H9 (cell line): ENCODE results near the gene EPAS1. TPM values are rescaled to one million over a fixed set of nuclear protein-coding genes. Genes with fewer than 3 reads are reported as not detected.

Experiments
- DNase-seq: peaks from one replicate; pipeline ENCODE4 v3.0.0-alpha.2; 2017
- H2AFZ ChIP-seq: one replicate; pipeline ENCODE4 v1.6.1; 2013; ENCODE audit warnings: mild to moderate bottlenecking, low read length, control low read depth, moderate library complexity
- H2AK5ac ChIP-seq: 2 replicates; pipeline ENCODE4 v1.6.1; 2013; ENCODE audit warnings: low read length, control low read depth, mixed read lengths; ENCODE audit not compliant: insufficient read length
- H2BK120ac ChIP-seq: one replicate; pipeline ENCODE4 v1.6.1; 2013; ENCODE audit warnings: low read depth, mild to moderate bottlenecking, low read length, control low read depth, inconsistent platforms; ENCODE audit not compliant: poor library complexity, severe bottlenecking
- H2BK12ac ChIP-seq: 2 replicates; pipeline ENCODE4 v1.6.1; 2013; ENCODE audit warnings: low read length, control low read depth, mixed read lengths, low read depth; ENCODE audit not compliant: insufficient read length
- H2BK15ac ChIP-seq: 2 replicates; pipeline ENCODE4 v1.6.1; 2013; ENCODE audit warnings: low read depth, low read length, control low read depth
- H2BK20ac ChIP-seq: one replicate; pipeline ENCODE4 v1.6.1; 2013; ENCODE audit warnings: low read depth, mild to moderate bottlenecking, low read length, control low read depth, inconsistent platforms; ENCODE audit not compliant: poor library complexity, severe bottlenecking
- H2BK5ac ChIP-seq: 2 replicates; pipeline ENCODE4 v1.6.1; 2013; ENCODE audit warnings: low read length, control low read depth, mixed read lengths; ENCODE audit not compliant: insufficient read length
- H3K14ac ChIP-seq: 2 replicates; pipeline ENCODE4 v1.6.1; 2013; ENCODE audit warnings: low read length, control low read depth; ENCODE audit not compliant: insufficient read depth
- H3K18ac ChIP-seq: 2 replicates; pipeline ENCODE4 v1.6.1; 2013; ENCODE audit warnings: low read depth, mild to moderate bottlenecking, mixed read lengths, low read length, control low read depth; ENCODE audit not compliant: insufficient read length
- H3K23ac ChIP-seq: 2 replicates; pipeline ENCODE4 v1.6.1; 2013; ENCODE audit warnings: low read length, control low read depth, mixed read lengths, low read depth; ENCODE audit not compliant: insufficient read length
- H3K23me2 ChIP-seq: 2 replicates; pipeline ENCODE4 v1.6.1; 2013; ENCODE audit warnings: low read depth, mild to moderate bottlenecking, mixed read lengths, low read length, control low read depth; ENCODE audit not compliant: insufficient read length, poor library complexity, severe bottlenecking
- H3K27ac ChIP-seq: 2 replicates; pipeline ENCODE4 v1.5.1; 2013; ENCODE audit warnings: low read length, control low read depth, mixed read lengths, low read depth; ENCODE audit not compliant: insufficient read length
- H3K27me3 ChIP-seq: 2 replicates; pipeline ENCODE4 v1.6.1; 2013; ENCODE audit warnings: low read length, control low read depth, inconsistent platforms; ENCODE audit not compliant: insufficient read depth
- H3K4ac ChIP-seq: 2 replicates; pipeline ENCODE4 v1.6.1; 2013; ENCODE audit warnings: low read depth, mild to moderate bottlenecking, control low read depth, inconsistent platforms, low read length, moderate library complexity
- H3K4me1 ChIP-seq: 2 replicates; pipeline ENCODE4 v1.6.1; 2013; ENCODE audit warnings: low read length, control low read depth, inconsistent platforms; ENCODE audit not compliant: insufficient read depth
- H3K4me2 ChIP-seq: 2 replicates; pipeline ENCODE4 v1.6.1; 2013; ENCODE audit warnings: low read length, control low read depth, mixed read lengths; ENCODE audit not compliant: insufficient read length, insufficient read depth
- H3K56ac ChIP-seq: 2 replicates; pipeline ENCODE4 v1.6.1; 2013; ENCODE audit warnings: low read depth, mild to moderate bottlenecking, mixed read lengths, low read length, control low read depth; ENCODE audit not compliant: insufficient read length
- H3K79me1 ChIP-seq: 2 replicates; pipeline ENCODE4 v1.6.1; 2013; ENCODE audit warnings: low read depth, mild to moderate bottlenecking, moderate library complexity, low read length, control low read depth, inconsistent platforms; ENCODE audit not compliant: insufficient read depth, poor library complexity, severe bottlenecking
- H3K79me2 ChIP-seq: 2 replicates; pipeline ENCODE4 v1.6.1; 2013; ENCODE audit warnings: low read length, control low read depth, inconsistent platforms; ENCODE audit not compliant: insufficient read depth
- H3K9ac ChIP-seq: 2 replicates; pipeline ENCODE4 v1.6.1; 2013; ENCODE audit warnings: low read length, control low read depth, mixed read lengths; ENCODE audit not compliant: insufficient read length; ENCODE audit errors: extremely low read depth
- H3K9me3 ChIP-seq: one replicate; pipeline ENCODE4 v1.6.1; 2013; ENCODE audit warnings: low read depth, low read length, inconsistent platforms; ENCODE audit not compliant: control insufficient read depth
- H3T11ph ChIP-seq: one replicate; pipeline ENCODE4 v1.6.1; 2013; ENCODE audit warnings: mild to moderate bottlenecking, low read length, control low read depth, inconsistent platforms
- H4K20me1 ChIP-seq: one replicate; pipeline ENCODE4 v1.6.1; 2013; ENCODE audit not compliant: control insufficient read depth, insufficient read length, insufficient read depth
- H4K5ac ChIP-seq: 2 replicates; pipeline ENCODE4 v1.6.1; 2013; ENCODE audit warnings: low read depth, mild to moderate bottlenecking, mixed read lengths, low read length, control low read depth; ENCODE audit not compliant: insufficient read length
- H4K8ac ChIP-seq: replicated peaks from 2 replicates; pipeline ENCODE4 v1.6.1; 2013; ENCODE audit warnings: low read length, control low read depth, mixed read lengths, low read depth; ENCODE audit not compliant: insufficient read length
- H4K91ac ChIP-seq: 2 replicates; pipeline ENCODE4 v1.6.1; 2013; ENCODE audit warnings: low read depth, mild to moderate bottlenecking, moderate library complexity, mixed read lengths, low read length, control low read depth; ENCODE audit not compliant: insufficient read length
- H3K27ac Mint-ChIP-seq, 3 experiments: 2 replicates in 2 of 3; 3 replicates in 1 of 3; pipeline ENCODE4 v1.8.0; 2020 to 2021; ENCODE audit warnings: mixed read lengths in 3 of 3, mild to moderate bottlenecking in 1 of 3, moderate library complexity in 1 of 3
- H3K27me3 Mint-ChIP-seq: 2 replicates; pipeline ENCODE4 v1.8.0; 2021; ENCODE audit warnings: low read depth, mild to moderate bottlenecking, moderate library complexity, mixed read lengths
- H3K36me3 Mint-ChIP-seq, 3 experiments: 2 replicates in 2 of 3; 3 replicates in 1 of 3; pipeline ENCODE4 v1.8.0; 2020 to 2021; ENCODE audit warnings: low read depth in 3 of 3, mixed read lengths in 3 of 3; ENCODE audit not compliant: insufficient read depth in 1 of 3
- H3K4me1 Mint-ChIP-seq, 2 experiments: 2 replicates each; pipeline ENCODE4 v1.8.0; 2020; ENCODE audit warnings: mixed read lengths in 2 of 2
- H3K4me3 Mint-ChIP-seq, 2 experiments: 2 replicates in 1 of 2; 3 replicates in 1 of 2; pipeline ENCODE4 v1.8.0; 2020 to 2021; ENCODE audit warnings: mild to moderate bottlenecking in 2 of 2, mixed read lengths in 2 of 2, moderate library complexity in 1 of 2
- H3K9me3 Mint-ChIP-seq, 2 experiments: 2 replicates in 1 of 2; 3 replicates in 1 of 2; pipeline ENCODE4 v1.8.0; 2020; ENCODE audit warnings: mild to moderate bottlenecking in 2 of 2, mixed read lengths in 2 of 2, moderate library complexity in 1 of 2
- CTCF ChIP-seq: fragments of 200-600 bp; sonication (generic); conservative IDR thresholded peaks from 3 replicates; pipeline ENCODE4 v1.8.0; 2021; ENCODE audit warnings: antibody characterized with exemption, mild to moderate bottlenecking
- WGBS: extraction: QIAGEN DNeasy Blood & Tissue Kit; methylation state at CpG from one replicate; pipeline ENCODE4 v1.1.7; 2013; ENCODE audit warnings: missing lambda C conversion rate, low lambda C conversion rate, mixed read lengths; ENCODE audit not compliant: insufficient read length; ENCODE audit errors: extremely low coverage; 5-methylcytosine and 5-hydroxymethylcytosine counted together
- total RNA-seq: library from RNA; stranded (reverse); gene quantifications from 2 replicates; pipeline ENCODE4 v1.2.1, GENCODE V29; 2021

Gene EPAS1
- total RNA-seq, 1 experiment from 2014 or later = 1.1 TPM

DNA sequence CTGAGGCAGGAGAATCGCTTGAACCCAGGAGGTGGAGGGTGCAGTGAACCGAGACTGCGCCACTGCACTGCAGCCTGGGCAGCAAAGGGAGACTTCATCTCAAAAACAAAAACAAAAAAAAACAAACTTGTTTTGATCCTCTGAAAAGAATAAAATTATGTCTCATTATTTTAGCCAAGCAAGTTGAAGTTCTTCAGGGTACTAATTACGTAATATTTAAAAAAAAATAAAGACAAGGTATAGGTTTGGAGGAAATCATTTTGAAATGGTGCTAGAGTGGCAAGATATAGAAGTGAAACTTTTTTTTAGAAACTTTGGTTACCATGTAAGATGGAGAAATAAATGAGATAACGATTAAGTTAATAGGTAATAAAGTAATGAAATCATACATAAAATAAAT, 127.7 kb downstream of the EPAS1 start:
- Mint-ChIP-seq H3K27ac (no peak overlapping the region), H3K4me3 (no peak overlapping the region), H3K27me3 (no peaks in the 10 kb centered on the region), H3K9me3 (peaks cover 0 to 9% of the 10 kb centered on the region in 2 experiments; a peak in 3 of 5 replicates), H3K4me1 (no peaks in the 10 kb centered on the region), H3K36me3 (no peaks in the 10 kb centered on the region)
- H3K79me1 ChIP-seq = no peaks in the 10 kb centered on the region
- no peak overlapping the region for H2BK5ac ChIP-seq
- TF ChIP-seq CTCF = no peak
- H4K5ac ChIP-seq = no peak overlapping the region
- no peak overlapping the region for H2BK20ac ChIP-seq
- no peak overlapping the region for H3K23ac ChIP-seq
- H3K27me3 ChIP-seq = no peaks in the 10 kb centered on the region
- no peak overlapping the region for H3K9ac ChIP-seq
- no peak overlapping the region for H2BK12ac ChIP-seq
- H3K4me1 ChIP-seq = no peaks in the 10 kb centered on the region
- no peak overlapping the region for H3K56ac ChIP-seq
- no peak overlapping the region for H4K91ac ChIP-seq
- no peak overlapping the region for H2BK15ac ChIP-seq
- no peak overlapping the region for H3K4ac ChIP-seq
- H3K27ac ChIP-seq = no peak overlapping the region
- no CpG with 5 or more reads among the region's 5 CpGs for WGBS
- no peak overlapping the region for H3K18ac ChIP-seq
- no peak overlapping the region for H2AK5ac ChIP-seq
- no peaks in the 10 kb centered on the region for H3K23me2 ChIP-seq
- no peak overlapping the region for H2BK120ac ChIP-seq
- no peaks in the 10 kb centered on the region for H3K9me3 ChIP-seq
- H3T11ph ChIP-seq = no peak overlapping the region
- no peak overlapping the region for H3K14ac ChIP-seq
- no peak for DNase-seq
- no peak overlapping the region for H2AFZ ChIP-seq
- no peaks in the 10 kb centered on the region for H4K20me1 ChIP-seq
- H3K79me2 ChIP-seq = no peaks in the 10 kb centered on the region
- H3K4me2 ChIP-seq = no peak overlapping the region
- H4K8ac ChIP-seq = no peak overlapping the region
